PFSK-1 (cell line): Measurements from ENCODE around the gene SFT2D1.

Experiments used
- FOXP2 ChIP-seq: optimal IDR thresholded peaks from 2 replicates; pipeline ENCODE3; 2011; ENCODE audit warnings: borderline replicate concordance, control low read depth, inconsistent platforms; ENCODE audit not compliant: insufficient read depth; ENCODE audit errors: extremely low read length, extremely low read depth
- POLR2AphosphoS5 ChIP-seq: IDR thresholded peaks from 2 replicates; pipeline ENCODE4 v1.6.1; 2012; ENCODE audit warnings: low read depth, mild to moderate bottlenecking, control low read depth, low read length, moderate library complexity
- SIN3A ChIP-seq: IDR thresholded peaks from 2 replicates; pipeline ENCODE4 v1.6.1; 2012; ENCODE audit warnings: mild to moderate bottlenecking, low read length, moderate library complexity, borderline replicate concordance; ENCODE audit not compliant: insufficient read depth
- TAF1 ChIP-seq: IDR thresholded peaks from 2 replicates; pipeline ENCODE4 v1.6.1; 2012; ENCODE audit warnings: low read length, control low read depth, borderline replicate concordance; ENCODE audit not compliant: insufficient read depth

- TF ChIP-seq SIN3A, result no peak
- no peak for TF ChIP-seq FOXP2
- no peak for TF ChIP-seq TAF1
- no peak for TF ChIP-seq POLR2AphosphoS5
Observed at GRCh38 chr6:166289207-166290060, 52.9 kb downstream of the SFT2D1 start.
